GM12878 (cell line): Measurements from ENCODE around the gene S100A4.

Experiments used
- BRCA1 ChIP-seq: IDR thresholded peaks from 2 replicates; pipeline ENCODE4 v1.6.1; 2011; ENCODE audit warnings: low read depth, low read length, improper control_type of control experiment
- HDAC2 ChIP-seq: fragments of 200-600 bp; sonication (generic); IDR thresholded peaks from 2 replicates; pipeline ENCODE4 v1.6.1; 2017
- POLR2A ChIP-seq: IDR thresholded peaks from 2 replicates; pipeline ENCODE4 v1.6.1; 2011; ENCODE audit warnings: low read depth, mild to moderate bottlenecking, low read length
- POLR2AphosphoS2 ChIP-seq: IDR thresholded peaks from 2 replicates; pipeline ENCODE4 v1.6.1; 2011; ENCODE audit warnings: low read depth, mild to moderate bottlenecking, low read length, improper control_type of control experiment, moderate library complexity
- POLR2AphosphoS5 ChIP-seq: IDR thresholded peaks from 2 replicates; pipeline ENCODE4 v1.6.1; 2011; ENCODE audit warnings: mild to moderate bottlenecking, low read length, inconsistent platforms
- ZNF274 ChIP-seq: IDR thresholded peaks from one replicate; pipeline ENCODE4 v1.8.0; 2011; ENCODE audit not compliant: insufficient read length, insufficient read depth
- TF ChIP-seq, protein P1 (sequence below): IDR thresholded peaks from 2 replicates; pipeline ENCODE4 v1.6.1; 2012; ENCODE audit warnings: low read depth, low read length, improper control_type of control experiment

DNA sequence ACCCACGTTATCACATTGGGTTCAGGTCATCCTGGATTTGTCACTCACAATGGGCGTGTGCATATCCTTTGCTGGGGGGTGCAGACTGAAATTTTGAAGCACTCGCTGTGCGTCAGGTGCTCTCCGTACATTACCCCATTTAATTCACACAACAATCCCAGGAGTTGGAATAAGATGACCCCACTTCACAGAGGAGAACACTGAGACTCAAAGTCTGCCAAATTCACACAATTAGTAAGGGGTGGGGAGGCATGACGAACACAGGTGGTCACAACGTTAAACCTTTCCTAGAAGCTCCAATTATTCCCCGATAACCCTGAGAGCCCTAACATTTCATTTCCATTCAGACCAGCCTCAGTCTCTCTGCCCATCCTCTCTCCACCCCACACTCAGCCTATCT, 23.9 kb upstream of the S100A4 start:
- TF ChIP-seq BRCA1 (no peak), POLR2AphosphoS2 (no peak), ZNF274 (no peak), POLR2A (no peak), POLR2AphosphoS5 (no peak), HDAC2 (no peak)
- TF ChIP-seq, protein P1, sequence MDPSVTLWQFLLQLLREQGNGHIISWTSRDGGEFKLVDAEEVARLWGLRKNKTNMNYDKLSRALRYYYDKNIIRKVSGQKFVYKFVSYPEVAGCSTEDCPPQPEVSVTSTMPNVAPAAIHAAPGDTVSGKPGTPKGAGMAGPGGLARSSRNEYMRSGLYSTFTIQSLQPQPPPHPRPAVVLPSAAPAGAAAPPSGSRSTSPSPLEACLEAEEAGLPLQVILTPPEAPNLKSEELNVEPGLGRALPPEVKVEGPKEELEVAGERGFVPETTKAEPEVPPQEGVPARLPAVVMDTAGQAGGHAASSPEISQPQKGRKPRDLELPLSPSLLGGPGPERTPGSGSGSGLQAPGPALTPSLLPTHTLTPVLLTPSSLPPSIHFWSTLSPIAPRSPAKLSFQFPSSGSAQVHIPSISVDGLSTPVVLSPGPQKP = no peak
